GM18519 (cell line): ENCODE data around the gene PAX7.

Experiments used
- ATAC-seq: cut with Tn5 transposase; IDR thresholded peaks from one replicate; pipeline ENCODE4 v1.9.1; 2021; ENCODE audit warnings: mild to moderate bottlenecking, moderate library complexity; ENCODE audit not compliant: unreplicated experiment, low FRiP score

PAX7 gene

GRCh38 chr1:18640228-18641004 is 9.8 kb downstream of the PAX7 start:
- no peak for ATAC-seq

- no peak for ATAC-seq
Observed at GRCh38 chr1:18641005-18641941, 10.6 kb downstream of the PAX7 start.

GRCh38 chr1:18642278-18643095 is 11.8 kb downstream of the PAX7 start:
- no peak for ATAC-seq

GRCh38 chr1:18643154-18644012 is 12.7 kb downstream of the PAX7 start:
- no peak for ATAC-seq

- ATAC-seq, result no peak
Observed at GRCh38 chr1:18644013-18644399, 13.4 kb downstream of the PAX7 start.

- no peak for ATAC-seq
Observed at GRCh38 chr1:18644446-18644845, 13.8 kb downstream of the PAX7 start.

GRCh38 chr1:18644973-18645746 is 14.5 kb downstream of the PAX7 start:
- no peak for ATAC-seq

- no peak for ATAC-seq
Observed at GRCh38 chr1:18645747-18646090, 15.1 kb downstream of the PAX7 start.

GRCh38 chr1:18646091-18646785 is 15.6 kb downstream of the PAX7 start:
- no peak for ATAC-seq

GRCh38 chr1:18646786-18647410 is 16.3 kb downstream of the PAX7 start:
- ATAC-seq, result no peak

GRCh38 chr1:18647681-18648214 is 17.1 kb downstream of the PAX7 start:
- no peak for ATAC-seq

- ATAC-seq, result no peak
Observed at GRCh38 chr1:18649693-18650370, 19.2 kb downstream of the PAX7 start.

- no peak for ATAC-seq
Observed at GRCh38 chr1:18651713-18652112, 21.1 kb downstream of the PAX7 start.

GRCh38 chr1:18652791-18653190 is 22.1 kb downstream of the PAX7 start:
- no peak for ATAC-seq

GRCh38 chr1:18653367-18653766 is 22.7 kb downstream of the PAX7 start:
- ATAC-seq, result no peak

- no peak for ATAC-seq
Observed at GRCh38 chr1:18653916-18654315, 23.3 kb downstream of the PAX7 start.

- no peak for ATAC-seq
Observed at GRCh38 chr1:18654599-18654998, 24.0 kb downstream of the PAX7 start.
